NCI-H2227 (cell line): ENCODE data around the gene GTF2A1L.
"Not testable (repeated sequence)": the region's sequence is repeated elsewhere in the genome, so short reads cannot be mapped to it uniquely, and the experiment has no call there.

ENCODE experiments used
- DNase-seq: peaks from one replicate; lab custom pipeline; 2025; ENCODE audit not compliant: unreplicated experiment; lab: John Stamatoyannopoulos, UW

GTF2A1L gene, protein sequence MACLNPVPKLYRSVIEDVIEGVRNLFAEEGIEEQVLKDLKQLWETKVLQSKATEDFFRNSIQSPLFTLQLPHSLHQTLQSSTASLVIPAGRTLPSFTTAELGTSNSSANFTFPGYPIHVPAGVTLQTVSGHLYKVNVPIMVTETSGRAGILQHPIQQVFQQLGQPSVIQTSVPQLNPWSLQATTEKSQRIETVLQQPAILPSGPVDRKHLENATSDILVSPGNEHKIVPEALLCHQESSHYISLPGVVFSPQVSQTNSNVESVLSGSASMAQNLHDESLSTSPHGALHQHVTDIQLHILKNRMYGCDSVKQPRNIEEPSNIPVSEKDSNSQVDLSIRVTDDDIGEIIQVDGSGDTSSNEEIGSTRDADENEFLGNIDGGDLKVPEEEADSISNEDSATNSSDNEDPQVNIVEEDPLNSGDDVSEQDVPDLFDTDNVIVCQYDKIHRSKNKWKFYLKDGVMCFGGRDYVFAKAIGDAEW

DNA sequence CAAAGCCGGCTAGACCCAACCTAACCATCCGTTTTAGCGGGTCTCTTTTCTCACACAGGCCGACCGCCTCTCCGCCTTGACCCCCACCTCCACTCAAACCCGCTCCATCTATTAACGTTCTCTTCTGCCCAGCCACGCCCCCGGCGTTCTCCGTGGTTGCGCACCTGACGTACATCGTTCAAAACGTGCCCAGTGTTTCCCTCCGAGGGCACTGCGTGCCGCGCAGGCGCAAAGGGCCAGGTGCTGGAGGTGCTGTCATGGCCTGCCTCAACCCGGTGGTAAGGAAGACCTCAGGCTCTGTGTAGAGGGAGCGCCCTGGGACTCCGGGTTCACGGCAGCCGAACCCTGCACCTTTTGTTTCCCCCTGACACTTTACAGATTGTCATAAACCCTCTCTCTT, at the start of gene GTF2A1L:
Gene GTF2A1L, plus strand, starts transcription at position 239 of the 400 bp plus-strand sequence. Its CDS starts 19 bp downstream, at position 258.
- DNase-seq, result no peak

DNA sequence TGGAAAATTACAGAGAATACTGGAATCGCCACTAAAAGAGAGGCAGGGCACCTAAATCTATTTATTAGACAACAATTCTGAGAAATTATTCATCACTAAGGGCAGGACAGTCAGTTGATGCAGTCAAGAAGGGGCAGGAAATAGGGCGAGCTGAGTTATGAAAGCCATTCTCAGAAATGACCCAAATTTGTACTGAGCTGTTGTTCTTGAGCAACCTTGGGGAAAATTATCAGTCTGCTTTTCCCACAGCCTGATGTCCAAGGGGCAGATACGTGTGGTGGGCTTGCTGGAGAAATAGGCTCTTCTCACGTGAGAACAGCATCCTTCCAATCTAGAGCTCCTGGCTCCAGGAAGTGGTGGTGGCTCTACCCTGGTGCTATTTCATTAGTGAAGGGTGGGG, 49.1 kb upstream of the GTF2A1L start:
- DNase-seq, result no peak

DNA sequence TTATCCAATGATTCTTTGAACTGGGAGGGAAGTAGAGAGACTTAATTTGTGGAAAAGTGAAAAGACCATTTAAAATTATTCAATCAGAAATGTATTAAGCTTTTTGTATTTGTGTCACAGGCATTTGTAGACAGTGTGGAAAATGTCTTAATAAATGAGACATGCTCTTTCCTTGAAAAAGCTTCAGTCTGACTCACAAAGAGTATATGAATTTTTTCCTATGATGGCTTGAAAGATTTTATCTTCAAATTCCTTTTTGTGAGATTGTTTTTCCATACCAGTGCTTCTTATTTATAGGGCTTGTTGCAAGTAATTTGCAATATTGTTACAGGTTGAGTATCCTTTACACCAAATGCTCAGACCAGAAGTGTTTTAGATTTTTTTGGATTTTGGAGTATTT, 48.2 kb upstream of the GTF2A1L start:
- DNase-seq, result no peak

DNA sequence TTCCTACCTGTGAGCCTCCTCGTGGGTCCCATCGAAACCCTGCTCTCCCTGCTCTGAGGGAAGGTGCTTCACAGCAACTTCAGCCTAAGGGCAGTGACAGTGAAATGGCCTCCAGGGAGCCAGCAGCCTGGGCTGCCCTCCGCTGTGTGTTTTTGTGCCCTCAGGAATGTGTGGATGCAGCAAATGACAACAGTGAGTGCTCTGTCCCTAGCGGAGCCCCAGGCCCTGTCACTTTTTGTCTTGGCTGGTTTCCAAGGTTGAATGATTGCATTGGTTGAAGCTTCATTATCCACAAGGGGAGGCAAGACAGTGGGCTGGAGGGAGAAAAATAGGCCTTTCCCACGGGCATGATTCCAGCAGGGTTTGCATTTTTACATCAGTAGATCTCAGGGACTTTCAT, 44.8 kb upstream of the GTF2A1L start:
- DNase-seq, result peak; percentile 70

DNA sequence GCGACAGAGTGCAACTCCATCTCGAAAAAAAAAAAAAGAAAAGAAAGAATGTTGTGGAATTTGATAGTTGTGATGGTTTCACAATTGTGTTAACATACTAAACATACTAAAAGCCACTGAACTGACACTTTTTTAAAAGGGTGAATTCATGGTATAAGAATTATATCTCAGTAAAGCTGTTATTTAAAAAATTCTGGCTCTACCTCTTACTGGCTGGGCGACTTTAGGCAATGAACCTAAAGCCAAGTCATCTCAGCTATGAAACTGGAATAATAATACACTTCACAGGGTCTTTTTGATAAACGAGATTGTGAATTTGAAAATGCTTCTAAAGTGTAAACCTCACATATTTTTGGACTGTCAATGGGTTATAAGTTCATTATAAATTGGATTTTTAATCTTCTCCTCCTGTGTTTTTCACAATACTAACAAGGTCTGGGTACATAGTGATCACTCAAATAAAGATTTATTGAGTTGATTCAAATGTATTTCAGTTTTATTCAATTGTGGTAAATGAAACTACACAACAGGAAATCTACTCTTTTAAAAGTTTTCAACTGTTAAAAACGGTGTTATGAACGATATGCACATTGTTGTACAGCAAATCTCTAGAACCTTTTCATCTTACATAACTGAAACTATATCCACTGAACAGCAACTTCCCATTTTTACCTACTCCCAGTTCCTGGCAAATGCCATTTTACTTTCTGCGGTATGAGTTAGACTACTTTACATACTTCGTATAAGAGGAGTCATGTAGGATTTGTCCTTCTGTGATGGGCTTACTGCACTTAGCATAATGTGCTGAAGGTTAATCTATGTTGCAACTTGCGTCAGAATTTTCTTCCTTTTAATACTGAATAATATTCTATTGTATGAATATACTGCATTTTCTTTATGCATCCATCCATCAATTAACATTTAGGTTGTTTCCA, 43.0 kb upstream of the GTF2A1L start:
- no peak for DNase-seq

DNA sequence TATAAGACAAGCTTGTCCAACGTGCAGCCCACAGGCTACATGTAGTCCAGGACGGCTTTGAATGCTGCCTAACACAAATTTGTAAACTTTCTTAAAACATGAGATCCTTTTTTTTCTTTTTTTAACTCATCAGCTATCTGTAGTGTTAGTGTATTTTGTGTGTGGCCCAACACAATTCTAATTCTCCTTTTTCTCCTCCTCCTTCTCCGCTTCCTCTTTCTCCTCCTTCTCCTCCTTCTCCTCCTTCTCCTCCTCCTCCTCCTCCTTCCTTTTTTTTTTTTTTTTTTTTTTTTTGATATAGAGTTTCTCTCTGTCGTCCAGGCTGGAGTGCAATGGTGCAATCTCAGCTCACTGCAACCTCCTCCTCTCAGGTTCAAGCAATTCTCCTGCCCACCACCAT, 39.3 kb upstream of the GTF2A1L start:
- DNase-seq, result no peak

DNA sequence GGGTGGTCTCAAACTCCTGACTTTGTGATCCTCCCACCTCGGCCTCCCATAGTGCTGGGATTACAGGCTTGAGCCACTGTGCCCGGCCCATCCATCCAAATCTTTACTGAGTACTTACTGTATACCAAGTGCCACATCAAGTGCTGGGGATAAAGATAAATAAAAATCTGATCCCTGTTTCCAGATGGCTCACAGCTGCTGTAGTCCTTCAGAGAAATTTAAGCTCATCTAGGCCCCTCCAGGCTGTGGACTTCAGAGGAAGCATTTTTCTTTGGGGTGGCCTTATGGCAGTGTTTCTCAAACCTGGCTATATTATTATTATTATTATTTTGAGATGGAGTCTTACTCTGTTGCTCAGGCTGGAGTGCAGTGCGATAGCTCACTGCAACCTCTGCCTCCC, 33.7 kb upstream of the GTF2A1L start:
- no peak for DNase-seq

DNA sequence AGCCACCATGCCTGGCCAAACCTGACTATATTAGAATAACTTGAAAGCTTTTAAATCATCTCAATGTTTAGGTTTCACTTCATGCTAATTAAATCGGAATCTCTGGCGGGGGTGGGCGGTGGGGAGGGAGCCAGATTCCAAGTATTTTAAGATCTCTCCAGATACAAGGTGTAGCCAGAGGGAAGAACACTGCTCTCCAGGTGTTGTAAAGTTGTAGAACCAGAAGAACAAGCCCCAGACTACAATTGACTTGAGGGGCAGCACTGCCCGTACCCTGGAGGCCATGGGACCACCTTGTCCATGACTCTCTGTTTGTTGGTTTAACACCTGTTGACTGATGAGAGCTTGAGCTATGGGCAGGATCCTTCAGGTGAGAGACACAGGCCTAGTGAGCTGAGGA, 33.1 kb upstream of the GTF2A1L start:
- no peak for DNase-seq

DNA sequence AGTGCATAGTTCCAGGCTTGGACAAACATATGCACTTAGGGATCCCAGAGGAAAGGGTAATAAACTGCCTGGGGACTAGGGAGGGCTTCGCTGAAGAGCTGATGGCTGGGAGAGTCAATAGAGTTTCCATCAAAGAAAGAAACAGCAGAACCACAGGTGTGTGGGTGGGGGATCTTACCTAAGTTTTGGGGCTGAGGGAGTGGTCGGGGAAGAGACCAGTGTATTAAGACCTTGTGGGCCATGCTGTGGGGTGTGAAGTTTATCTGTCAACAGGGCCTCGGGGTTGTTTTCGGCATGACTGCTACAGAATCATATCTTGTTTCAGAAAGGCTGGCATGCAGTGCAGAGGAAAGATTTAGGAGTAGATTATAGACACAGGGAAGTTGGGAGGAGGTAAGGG, 31.2 kb upstream of the GTF2A1L start:
- DNase-seq, result no peak

DNA sequence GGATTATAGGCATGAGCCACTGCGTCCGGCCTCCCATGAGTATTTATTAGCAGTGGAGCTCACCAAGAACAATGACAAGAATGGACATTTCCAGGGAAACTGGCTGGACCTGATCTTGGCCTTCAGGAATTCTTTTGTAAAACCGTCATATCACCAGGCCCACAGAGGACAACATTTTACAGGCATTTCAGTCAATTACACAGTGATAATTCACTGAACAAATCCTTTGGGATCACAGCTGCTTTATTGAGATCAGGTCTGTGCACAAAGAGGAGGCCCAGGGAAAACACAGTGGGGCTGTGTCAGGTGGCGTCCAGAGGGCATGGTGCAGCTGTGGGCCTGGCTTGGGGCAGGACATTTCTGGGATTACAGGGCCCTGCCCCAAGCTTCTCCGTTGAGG, 30.1 kb upstream of the GTF2A1L start:
- no peak for DNase-seq

DNA sequence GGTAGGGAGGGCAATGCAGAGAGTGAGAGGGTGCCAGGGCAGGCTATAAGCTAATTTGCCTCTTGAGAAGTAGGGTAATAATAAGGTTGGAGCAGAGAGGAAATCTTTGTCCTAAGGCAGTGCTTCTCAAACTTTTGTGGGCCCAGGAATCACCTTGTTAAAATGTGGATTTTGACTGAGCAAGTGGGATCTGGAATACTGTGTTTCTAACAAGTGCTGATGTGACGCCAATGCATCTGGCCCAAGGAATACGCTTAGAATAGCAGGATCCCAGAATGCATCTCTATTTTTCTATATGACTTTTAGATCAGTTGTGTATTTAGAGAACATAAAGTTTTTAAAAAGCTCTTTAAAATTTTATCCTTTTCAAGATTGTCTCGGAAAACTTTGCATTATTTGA, 29.7 kb upstream of the GTF2A1L start:
- no peak for DNase-seq

DNA sequence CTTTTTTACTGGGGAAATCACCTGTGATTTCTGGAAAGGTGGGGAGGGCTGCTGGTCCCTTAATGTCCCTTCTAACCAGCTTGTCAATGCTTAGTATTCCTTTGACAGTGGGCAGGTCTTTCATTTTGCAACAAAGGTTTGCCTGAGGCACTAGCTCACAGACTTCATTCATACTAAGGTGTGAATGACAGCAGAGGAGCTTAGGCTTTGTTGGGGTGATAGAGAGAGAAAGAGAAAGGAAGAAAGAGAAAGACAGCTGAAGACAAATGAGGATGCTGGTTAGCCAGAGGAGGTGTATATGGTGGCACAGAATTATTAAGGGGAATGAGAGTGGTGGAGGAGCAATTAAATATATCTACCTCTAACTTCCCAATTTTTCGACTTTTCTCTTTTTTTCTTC, 28.9 kb upstream of the GTF2A1L start:
- DNase-seq, result no peak

DNA sequence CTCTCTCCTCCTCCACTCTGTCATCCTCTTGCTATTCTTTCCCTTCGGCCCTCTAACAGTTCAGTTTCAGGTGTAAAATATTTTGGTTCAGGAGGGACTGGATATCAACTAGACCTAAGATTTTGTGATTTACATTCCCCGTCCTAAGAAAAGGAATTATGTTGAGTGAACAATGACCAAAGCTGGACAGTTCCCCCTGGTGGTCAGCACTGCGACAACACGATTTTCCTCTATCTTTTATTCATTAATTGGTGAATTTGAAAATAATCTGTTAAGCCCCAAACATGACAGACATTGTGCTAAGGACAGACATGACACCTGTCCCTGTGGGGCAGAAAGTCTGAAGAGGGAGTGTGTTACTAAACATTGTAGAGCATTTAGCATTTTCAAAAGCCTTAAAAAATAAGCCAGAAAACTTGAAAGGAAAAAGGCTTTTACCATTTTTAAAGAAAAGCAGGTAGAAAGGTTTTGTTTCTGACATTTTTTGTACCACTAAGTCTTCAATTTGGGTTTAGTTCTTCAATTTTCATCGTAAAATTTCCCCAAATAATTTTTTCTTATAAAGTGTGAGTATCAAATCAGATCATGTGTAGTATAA, 28.4 kb upstream of the GTF2A1L start:
- DNase-seq, result peak; percentile 61

DNA sequence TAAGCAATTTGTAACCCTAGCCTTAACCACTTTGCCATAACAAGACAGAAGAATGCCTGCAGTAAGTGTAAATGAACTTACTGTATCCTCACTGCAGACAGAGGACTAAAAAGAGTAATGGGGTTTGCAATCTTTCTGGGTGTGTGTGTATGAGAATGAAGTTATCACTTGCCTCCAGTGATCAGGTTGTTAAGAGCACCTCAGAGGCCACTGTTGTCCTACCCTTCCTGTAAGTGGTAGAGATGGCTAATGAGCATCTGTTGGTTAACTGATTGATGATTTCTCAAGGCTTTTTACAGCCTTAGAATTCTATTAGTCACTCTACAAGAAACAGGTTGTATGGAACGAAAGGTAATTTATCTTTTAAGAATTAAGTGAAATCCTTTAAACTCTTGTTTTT, 27.6 kb upstream of the GTF2A1L start:
- DNase-seq, result no peak

DNA sequence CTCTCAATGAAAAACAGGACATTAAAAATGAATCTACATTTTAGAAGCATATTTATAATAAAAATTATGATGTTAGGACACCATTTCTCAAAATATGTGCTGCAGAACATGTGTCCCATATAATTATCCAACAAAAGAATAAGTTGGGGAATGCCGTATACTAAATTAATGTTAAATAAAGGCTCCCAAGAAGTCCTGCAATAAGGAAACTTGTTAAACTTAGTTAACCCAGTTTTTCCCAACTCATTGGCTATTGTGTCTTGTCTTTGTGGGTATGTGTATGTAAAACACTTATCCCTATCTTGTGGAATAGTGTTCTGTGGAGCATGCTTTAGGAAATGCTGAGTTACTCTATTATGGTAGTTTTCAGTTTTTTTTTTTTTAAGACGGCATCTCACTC, 25.6 kb upstream of the GTF2A1L start:
- DNase-seq, result no peak

DNA sequence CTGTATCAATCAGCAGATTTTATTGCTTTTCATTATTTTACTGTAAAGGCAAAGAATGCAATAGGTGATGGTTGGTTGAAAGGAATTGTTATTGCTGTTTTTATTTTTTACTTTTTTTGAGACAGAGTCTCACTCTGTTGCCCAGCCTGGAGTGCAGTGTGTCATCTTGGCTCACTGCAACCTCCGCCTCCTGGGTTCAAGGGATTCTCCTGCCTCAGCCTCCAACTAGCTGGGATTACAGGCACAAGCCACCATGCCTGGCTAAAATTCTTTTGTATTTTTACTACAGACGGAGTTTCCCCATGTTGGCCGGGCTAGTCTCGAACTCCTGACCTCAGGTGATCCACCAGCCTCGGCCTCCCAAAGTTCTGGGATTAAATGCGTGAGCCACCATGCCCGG, 20.9 kb upstream of the GTF2A1L start:
- DNase-seq, result not testable (repeated sequence)

DNA sequence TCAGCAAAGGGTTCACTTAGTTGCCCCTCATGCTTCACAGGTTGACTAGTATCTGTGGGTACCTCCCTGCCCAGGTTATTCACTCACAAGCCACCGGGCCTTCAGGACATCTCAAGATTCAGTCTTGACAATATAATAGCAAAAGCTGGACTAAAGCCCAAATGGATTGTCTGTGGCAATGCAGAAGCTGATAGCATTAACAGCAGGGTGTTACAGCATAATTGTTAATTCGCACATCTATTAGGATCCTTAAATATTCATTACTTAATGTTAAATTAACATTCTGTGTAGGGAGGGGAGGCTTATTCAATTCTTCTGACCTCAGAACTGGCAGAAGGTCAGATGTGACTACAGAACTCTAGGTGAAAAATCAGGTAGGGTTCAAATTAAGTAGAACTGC, 20.2 kb upstream of the GTF2A1L start:
- DNase-seq, result no peak

DNA sequence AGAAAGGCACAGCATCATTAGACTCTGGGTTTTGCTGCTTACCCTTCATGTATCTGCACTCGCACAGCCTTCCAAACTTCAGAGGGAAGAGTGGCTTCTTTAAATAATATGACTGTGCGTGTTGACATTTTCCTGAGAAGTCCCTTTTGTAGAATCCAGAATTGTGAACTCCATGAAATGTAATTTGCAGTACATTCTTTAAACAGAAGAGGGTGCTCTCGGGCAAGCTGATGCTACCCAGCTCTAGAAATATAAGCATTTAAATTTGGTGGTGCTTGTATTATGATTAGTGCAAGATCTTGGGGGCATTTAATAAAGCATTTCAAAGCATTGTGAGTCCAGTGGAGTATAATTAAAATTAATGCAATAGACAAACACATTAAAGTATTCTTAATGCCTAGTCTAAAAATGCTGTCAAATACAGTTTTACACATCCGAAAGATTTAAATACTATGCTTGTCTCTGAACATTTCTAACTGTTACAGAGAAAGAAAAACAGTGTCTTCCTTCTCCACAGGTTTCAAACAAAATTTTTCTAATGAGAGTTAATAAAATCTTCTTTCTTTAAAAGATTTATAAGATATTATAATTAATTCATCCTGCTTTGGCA, 17.3 kb upstream of the GTF2A1L start:
- peak; percentile 72 for DNase-seq

DNA sequence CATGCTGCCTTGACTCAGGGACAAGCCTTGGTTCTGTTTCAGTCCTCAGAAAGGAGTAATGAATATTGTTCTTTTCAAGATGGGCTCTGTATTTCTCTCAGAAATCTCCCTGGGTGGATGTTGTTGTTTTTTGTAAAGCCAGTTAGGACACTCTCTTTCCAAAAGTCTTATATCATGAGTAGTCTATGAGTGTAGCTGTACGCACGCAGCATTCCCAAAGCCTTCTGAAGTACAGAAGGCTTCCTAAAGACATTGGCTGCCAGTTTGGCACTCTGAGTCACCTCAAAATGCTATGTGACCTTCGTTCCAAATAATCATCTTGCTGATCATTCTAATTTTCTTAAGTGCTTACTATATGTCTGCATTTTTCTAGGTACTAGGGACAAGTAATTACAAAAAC, 16.7 kb upstream of the GTF2A1L start:
- DNase-seq, result no peak

DNA sequence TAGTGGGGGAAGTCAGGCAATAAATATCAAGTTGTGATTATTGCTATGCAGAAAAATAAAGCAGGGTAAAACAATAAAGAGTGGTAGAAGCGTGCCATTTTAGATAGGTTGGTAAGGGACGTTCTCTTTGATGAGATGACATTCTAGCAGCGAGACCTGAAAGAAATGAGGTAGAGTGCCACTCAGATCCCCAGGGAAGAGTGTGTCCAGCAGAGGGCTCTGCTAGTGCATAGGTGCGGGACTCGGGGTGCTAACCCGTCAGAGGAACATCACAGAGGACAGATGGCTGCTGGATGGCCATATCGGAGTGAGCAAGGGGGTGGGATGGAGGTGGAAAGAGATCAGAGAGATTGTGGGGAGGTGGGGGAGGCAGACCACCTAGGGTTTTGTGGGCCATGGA, 16.3 kb upstream of the GTF2A1L start:
- peak; percentile 8 for DNase-seq

DNA sequence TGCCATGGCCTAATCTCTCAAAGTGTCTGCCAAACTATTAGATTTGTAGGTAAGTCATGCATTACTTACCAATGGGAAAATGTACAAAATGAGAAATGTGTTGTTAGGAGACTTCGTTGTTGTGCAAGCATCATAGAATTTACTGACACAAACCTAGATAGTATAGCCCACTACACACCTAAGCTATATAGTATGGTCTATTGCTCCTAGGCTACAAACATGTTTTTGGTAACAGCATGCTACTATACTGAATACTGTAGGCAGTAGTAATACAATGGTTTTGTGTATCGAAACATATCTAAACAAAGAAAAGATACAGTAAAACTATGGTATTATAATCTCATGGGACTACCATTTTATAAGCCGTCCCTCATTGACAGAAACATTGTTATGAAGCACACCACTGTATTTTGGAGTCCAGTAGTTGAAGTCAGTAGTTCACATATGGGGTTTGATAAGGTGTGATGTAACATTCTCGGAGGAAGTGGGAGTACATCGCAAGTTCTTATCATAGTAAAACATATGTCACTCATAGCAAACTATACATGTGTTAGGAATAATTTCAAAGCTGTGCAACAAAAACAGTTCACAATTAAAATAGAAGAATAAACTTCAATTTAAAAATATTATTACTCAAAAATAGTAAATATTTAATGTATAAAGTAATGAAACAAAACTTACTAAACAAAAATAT, 12.0 kb upstream of the GTF2A1L start:
- no peak for DNase-seq
